ENCODE data around the gene BICRA.

The BICRA gene

DNA sequence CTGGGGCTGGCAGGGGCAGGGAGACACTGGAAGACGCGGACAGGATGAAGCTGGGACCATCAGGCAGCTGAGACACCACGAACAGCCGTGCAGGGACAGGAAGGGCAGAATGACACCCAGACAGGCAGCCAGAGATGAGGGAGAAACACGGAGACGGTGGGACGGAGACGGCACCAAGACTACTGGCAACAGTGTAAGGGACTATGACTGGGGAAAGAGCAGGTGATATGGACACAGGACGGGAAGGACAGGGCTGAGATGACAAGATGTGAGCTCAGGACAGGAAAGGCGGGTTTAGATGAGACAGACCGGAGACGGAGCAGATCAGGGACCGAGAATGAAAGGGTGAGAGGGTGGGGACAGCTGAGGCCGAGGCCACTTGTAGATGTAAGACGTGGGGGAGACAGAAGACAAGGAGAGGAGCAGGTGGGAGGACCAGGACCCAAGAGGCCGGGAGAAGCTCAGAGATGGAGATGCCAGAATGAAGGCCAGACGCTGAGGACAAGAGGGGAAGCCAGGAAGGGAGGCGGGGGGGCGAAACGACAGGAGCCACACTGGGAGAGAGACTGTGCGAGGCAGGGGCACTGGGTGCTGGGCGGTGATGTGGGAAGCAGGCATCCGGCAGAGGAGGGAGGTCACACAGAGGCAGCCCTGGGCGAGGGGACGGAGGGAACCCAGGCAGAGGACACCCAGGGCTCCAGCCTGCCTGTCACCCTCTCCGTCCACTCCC, 86.8 kb downstream of the BICRA start:
- no peak for TF ChIP-seq CTCF (IDR thresholded peaks at IDR 0.05; ENCODE audit: control insufficient read depth, extremely low read depth, insufficient read depth)
- no peak overlapping the region for H3K4me3 ChIP-seq (ENCODE audit: low read depth, low read length)
- DNase-seq (ENCODE audit: low read depth): no peak

DNA sequence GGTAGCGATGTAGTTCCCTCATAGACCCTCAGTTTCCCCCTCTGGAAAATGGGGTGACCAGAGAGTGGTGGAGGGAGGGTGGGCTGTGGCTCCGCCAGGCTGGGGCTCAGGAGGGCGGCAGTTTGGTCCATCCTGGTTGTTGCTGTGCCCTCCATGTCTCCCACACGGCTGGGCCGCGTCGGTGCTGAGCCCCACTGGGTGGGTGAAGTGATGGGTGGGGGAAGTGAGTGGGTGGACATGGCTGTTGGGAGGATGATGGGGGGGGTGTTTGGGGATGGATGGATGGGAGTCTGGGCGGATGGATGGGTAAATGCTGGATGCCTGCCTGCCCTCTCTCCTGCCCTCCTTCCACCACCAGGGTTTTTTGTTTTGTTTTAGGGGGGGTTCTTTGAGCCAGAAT, 87.7 kb downstream of the BICRA start:
- H3K4me3 ChIP-seq (ENCODE audit: low read depth, low read length): no peak overlapping the region
- no peak for TF ChIP-seq CTCF (IDR thresholded peaks at IDR 0.05; ENCODE audit: control insufficient read depth, extremely low read depth, insufficient read depth)
- DNase-seq (ENCODE audit: low read depth): no peak

DNA sequence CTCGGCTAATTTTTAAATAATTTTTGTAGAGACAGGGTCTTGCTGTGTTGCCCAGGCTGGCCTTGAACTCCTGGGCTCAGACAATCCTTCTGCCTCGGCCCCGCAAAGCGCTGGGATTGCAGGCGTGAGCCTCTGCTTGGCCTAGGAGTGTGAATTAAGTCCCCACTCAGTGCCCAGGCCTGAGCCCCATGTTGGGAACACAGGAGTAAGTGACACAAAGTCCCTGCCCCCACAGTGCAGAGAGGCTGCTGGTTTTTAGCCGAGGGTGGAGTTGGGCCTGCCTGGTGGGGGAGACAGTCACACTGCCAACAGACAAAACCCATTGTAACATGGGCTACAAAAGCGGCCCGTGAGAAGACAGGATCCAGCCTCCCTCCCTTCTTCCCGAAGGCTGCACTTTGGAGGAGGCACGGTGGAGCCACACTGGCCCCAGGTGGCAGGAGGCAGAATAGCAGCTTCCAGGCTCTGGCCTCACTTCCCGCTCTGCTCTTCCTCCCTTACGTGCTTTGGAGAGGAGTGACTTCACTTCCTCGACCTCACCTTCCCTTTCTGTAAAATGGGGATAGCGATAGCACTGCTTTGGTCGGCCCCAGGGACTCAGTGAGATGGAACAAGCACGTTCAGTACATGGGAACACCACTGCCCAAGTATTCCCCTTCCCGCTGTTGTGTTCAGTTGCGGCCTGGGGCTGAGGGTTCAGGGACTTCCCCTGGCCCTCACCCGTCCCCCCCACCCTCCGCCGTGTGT, 89.1 kb downstream of the BICRA start:
- peak; percentile 30 for DNase-seq (ENCODE audit: low read depth)
- H3K4me3 ChIP-seq (ENCODE audit: low read depth, low read length): no peak overlapping the region
- peak; percentile 82 for TF ChIP-seq CTCF (IDR thresholded peaks at IDR 0.05; ENCODE audit: control insufficient read depth, extremely low read depth, insufficient read depth)

GRCh38 chr19:47698631-47699359, 89.9 kb downstream of the BICRA start:
- H3K4me3 ChIP-seq (ENCODE audit: low read depth, low read length): no peak overlapping the region
- DNase-seq (ENCODE audit: low read depth): no peak

DNA sequence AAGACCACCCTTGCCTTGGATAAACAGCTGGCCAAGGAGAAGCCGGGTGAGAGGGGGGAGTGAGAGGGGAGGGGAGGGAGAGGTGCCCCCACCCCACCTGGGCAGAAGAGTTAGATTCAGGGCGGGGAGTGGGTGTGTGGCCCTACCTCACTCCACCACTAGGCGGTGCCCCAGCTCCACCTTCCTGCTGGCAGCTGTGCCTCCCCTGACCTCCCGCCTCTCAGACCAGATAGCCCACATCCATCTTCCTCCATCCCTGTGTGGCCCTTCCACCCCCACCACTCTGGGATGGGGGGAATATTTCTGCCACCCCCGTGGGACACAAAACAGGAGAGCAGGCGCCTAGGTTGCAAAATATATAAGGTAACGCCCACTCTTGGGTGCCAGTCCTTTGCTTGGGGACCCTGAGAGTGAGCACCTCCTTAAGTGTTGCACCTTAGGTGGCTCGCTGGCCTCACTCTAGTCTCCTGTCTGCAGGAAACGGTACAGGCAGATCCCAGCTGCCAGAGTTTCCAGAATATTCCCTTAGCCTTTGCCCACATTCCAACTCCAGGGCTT, 90.5 kb downstream of the BICRA start:
- peak; percentile 51 for TF ChIP-seq CTCF (IDR thresholded peaks at IDR 0.05; ENCODE audit: control insufficient read depth, extremely low read depth, insufficient read depth)
- DNase-seq (ENCODE audit: low read depth): no peak
- H3K4me3 ChIP-seq (ENCODE audit: low read depth, low read length): no peak overlapping the region

More at GRCh38 chr19:47698631-47699359, 89.9 kb downstream of the BICRA start:
- no peak for TF ChIP-seq CTCF (IDR thresholded peaks at IDR 0.05; ENCODE audit: control insufficient read depth, extremely low read depth, insufficient read depth)

DNA sequence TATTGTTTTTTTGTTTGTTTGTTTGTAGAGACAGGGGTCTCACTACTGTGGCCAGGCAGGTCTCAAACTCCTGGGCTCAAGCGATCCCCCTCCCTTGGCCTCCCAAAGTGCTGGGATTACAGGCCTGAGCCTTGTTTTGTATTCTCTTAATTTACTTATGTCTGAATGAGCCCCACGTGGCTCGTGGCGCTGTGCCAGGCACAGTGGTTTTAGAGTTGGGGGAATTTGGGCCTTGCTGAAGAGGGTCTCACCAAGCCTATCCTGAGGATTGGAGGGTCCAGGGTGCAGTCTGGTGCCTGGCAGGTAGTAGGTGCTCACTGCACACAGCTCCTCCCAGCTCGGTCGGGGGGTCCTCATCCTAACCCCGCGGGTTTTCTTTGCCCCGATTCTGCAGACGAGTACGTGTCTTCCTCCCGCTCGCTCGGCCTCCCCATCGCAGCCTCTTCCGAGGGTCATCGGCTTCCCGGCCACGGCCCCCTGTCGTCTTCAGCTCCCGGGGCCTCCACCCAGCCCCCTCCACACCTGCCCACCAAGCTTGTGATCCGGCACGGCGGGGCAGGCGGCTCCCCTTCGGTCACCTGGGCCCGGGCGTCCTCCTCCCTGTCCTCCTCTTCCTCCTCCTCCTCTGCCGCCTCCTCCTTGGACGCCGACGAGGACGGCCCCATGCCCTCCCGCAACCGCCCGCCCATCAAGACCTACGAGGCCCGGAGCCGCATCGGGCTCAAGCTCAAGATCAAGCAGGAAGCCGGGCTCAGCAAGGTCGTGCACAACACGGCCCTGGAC, 92.2 kb downstream of the BICRA start:
- H3K4me3 ChIP-seq (ENCODE audit: low read depth, low read length): no peak overlapping the region
- TF ChIP-seq CTCF (IDR thresholded peaks at IDR 0.05; ENCODE audit: control insufficient read depth, extremely low read depth, insufficient read depth): no peak
- DNase-seq (ENCODE audit: low read depth): no peak

Measured in LNCaP clone FGC (cell line).